BE2C (cell line): ENCODE measurements around the gene OR10A6.

ENCODE experiments used
- DNase-seq: peaks from one replicate; pipeline ENCODE4 v3.0.0-alpha.2; 2020
- H3K27me3 ChIP-seq: fragments of 250-450 bp; sonication (Bioruptor Pico); 2 replicates; pipeline ENCODE4 v1.5.1; 2020; ENCODE audit warnings: mild to moderate bottlenecking
- H3K36me3 ChIP-seq: fragments of 250-450 bp; sonication (Bioruptor Pico); 2 replicates; pipeline ENCODE4 v1.5.1; 2020; ENCODE audit warnings: mild to moderate bottlenecking
- H3K4me1 ChIP-seq: fragments of 250-450 bp; sonication (Bioruptor Pico); 2 replicates; pipeline ENCODE4 v1.5.1; 2020
- H3K4me3 ChIP-seq: 2 replicates; pipeline ENCODE4 v1.5.1; 2011; ENCODE audit warnings: low read depth, low read length
- H3K9me3 ChIP-seq: fragments of 250-450 bp; sonication (Bioruptor Pico); 2 replicates; pipeline ENCODE4 v1.5.1; 2020
- CTCF ChIP-seq: IDR thresholded peaks from 2 replicates; pipeline ENCODE4 v1.5.1; 2012; ENCODE audit warnings: mild to moderate bottlenecking, low read depth, low read length

OR10A6 gene

GRCh38 chr11:7890417-7891172 lies 40.5 kb downstream of the OR10A6 start:
- no peaks in the 10 kb centered on the region for H3K27me3 ChIP-seq
- no peak for DNase-seq
- no peak overlapping the region for H3K4me3 ChIP-seq
- H3K9me3 ChIP-seq, result no peaks in the 10 kb centered on the region
- no peak for TF ChIP-seq CTCF
- H3K4me1 ChIP-seq, result no peaks in the 10 kb centered on the region
- no peaks in the 10 kb centered on the region for H3K36me3 ChIP-seq

- no peak overlapping the region for H3K4me3 ChIP-seq
- no peaks in the 10 kb centered on the region for H3K36me3 ChIP-seq
- DNase-seq, result no peak
- H3K4me1 ChIP-seq, result no peaks in the 10 kb centered on the region
- H3K9me3 ChIP-seq, result no peaks in the 10 kb centered on the region
- TF ChIP-seq CTCF, result no peak
- H3K27me3 ChIP-seq, result no peaks in the 10 kb centered on the region
These were observed 41.1 kb downstream of the OR10A6 start for GRCh38 chr11:7889985-7890384.

- no peaks in the 10 kb centered on the region for H3K9me3 ChIP-seq
- no peaks in the 10 kb centered on the region for H3K36me3 ChIP-seq
- no peak for DNase-seq
- H3K4me3 ChIP-seq, result no peak overlapping the region
- no peaks in the 10 kb centered on the region for H3K27me3 ChIP-seq
- no peaks in the 10 kb centered on the region for H3K4me1 ChIP-seq
- no peak for TF ChIP-seq CTCF
These were observed 48.2 kb downstream of the OR10A6 start for GRCh38 chr11:7882860-7883259.
